ENCODE data around the gene FAM117B. TPM values are rescaled to one million over a fixed set of nuclear protein-coding genes. Genes with fewer than 3 reads are reported as not detected.

Gene FAM117B
- total RNA-seq, 1 donor from 2014 or later, result 28.9 TPM

GRCh38 chr2:202609381-202610145 lies 25.2 kb upstream of the FAM117B start:
- DNase-seq, result no peak
- Mint-ChIP-seq H3K4me3 (ENCODE audit: unreplicated experiment) (no peak overlapping the region), H3K4me1 (ENCODE audit: low read depth, unreplicated experiment) (no peaks in the 10 kb centered on the region), H3K27me3 (ENCODE audit: unreplicated experiment) (no peaks in the 10 kb centered on the region), H3K36me3 (ENCODE audit: unreplicated experiment) (no peaks in the 10 kb centered on the region), H3K27ac (ENCODE audit: unreplicated experiment) (no peak overlapping the region), H3K9me3 (ENCODE audit: unreplicated experiment) (no peaks in the 10 kb centered on the region)
- no peak for TF ChIP-seq CTCF (IDR thresholded peaks at IDR 0.05; ENCODE audit: partially characterized antibody, unreplicated experiment)

- DNase-seq, result no peak
- no peak overlapping the region for H3K4me3 Mint-ChIP-seq (ENCODE audit: unreplicated experiment)
- H3K36me3 Mint-ChIP-seq (ENCODE audit: unreplicated experiment), result no peaks in the 10 kb centered on the region
- no peaks in the 10 kb centered on the region for H3K9me3 Mint-ChIP-seq (ENCODE audit: unreplicated experiment)
- H3K4me1 Mint-ChIP-seq (ENCODE audit: low read depth, unreplicated experiment), result no peaks in the 10 kb centered on the region
- H3K27me3 Mint-ChIP-seq (ENCODE audit: unreplicated experiment), result no peaks in the 10 kb centered on the region
- no peak overlapping the region for H3K27ac Mint-ChIP-seq (ENCODE audit: unreplicated experiment)
- no peak for TF ChIP-seq CTCF (IDR thresholded peaks at IDR 0.05; ENCODE audit: partially characterized antibody, unreplicated experiment)
Observed at GRCh38 chr2:202610380-202610779, 24.4 kb upstream of the FAM117B start.

GRCh38 chr2:202612145-202612544 lies 22.6 kb upstream of the FAM117B start:
- Mint-ChIP-seq H3K4me3 (ENCODE audit: unreplicated experiment) (no peak overlapping the region), H3K27me3 (ENCODE audit: unreplicated experiment) (no peaks in the 10 kb centered on the region), H3K9me3 (ENCODE audit: unreplicated experiment) (no peaks in the 10 kb centered on the region), H3K27ac (ENCODE audit: unreplicated experiment) (no peak overlapping the region), H3K4me1 (ENCODE audit: low read depth, unreplicated experiment) (no peaks in the 10 kb centered on the region), H3K36me3 (ENCODE audit: unreplicated experiment) (no peaks in the 10 kb centered on the region)
- no peak for DNase-seq
- no peak for TF ChIP-seq CTCF (IDR thresholded peaks at IDR 0.05; ENCODE audit: partially characterized antibody, unreplicated experiment)

GRCh38 chr2:202613479-202613878 lies 21.3 kb upstream of the FAM117B start:
- Mint-ChIP-seq H3K4me1 (ENCODE audit: low read depth, unreplicated experiment) (no peaks in the 10 kb centered on the region), H3K4me3 (ENCODE audit: unreplicated experiment) (no peak overlapping the region), H3K9me3 (ENCODE audit: unreplicated experiment) (no peaks in the 10 kb centered on the region), H3K27me3 (ENCODE audit: unreplicated experiment) (no peaks in the 10 kb centered on the region), H3K27ac (ENCODE audit: unreplicated experiment) (no peak overlapping the region), H3K36me3 (ENCODE audit: unreplicated experiment) (no peaks in the 10 kb centered on the region)
- no peak for DNase-seq
- TF ChIP-seq CTCF (IDR thresholded peaks at IDR 0.05; ENCODE audit: partially characterized antibody, unreplicated experiment), result no peak

- Mint-ChIP-seq H3K27me3 (ENCODE audit: unreplicated experiment) (no peaks in the 10 kb centered on the region), H3K27ac (ENCODE audit: unreplicated experiment) (no peak overlapping the region), H3K9me3 (ENCODE audit: unreplicated experiment) (no peaks in the 10 kb centered on the region), H3K4me1 (ENCODE audit: low read depth, unreplicated experiment) (no peaks in the 10 kb centered on the region), H3K4me3 (ENCODE audit: unreplicated experiment) (no peak overlapping the region), H3K36me3 (ENCODE audit: unreplicated experiment) (no peaks in the 10 kb centered on the region)
- DNase-seq, result no peak
- no peak for TF ChIP-seq CTCF (IDR thresholded peaks at IDR 0.05; ENCODE audit: partially characterized antibody, unreplicated experiment)
Observed at GRCh38 chr2:202624133-202624532, 10.6 kb upstream of the FAM117B start.
